HG02588 (cell line): Measurements from ENCODE around the gene RPL18.
"Not testable (repeated sequence)": the region's sequence is repeated elsewhere in the genome, so short reads cannot be mapped to it uniquely, and the experiment has no call there.

ENCODE experiments used
- ATAC-seq: cut with Tn5 transposase; IDR thresholded peaks from one replicate; pipeline ENCODE4 v1.9.1; 2021; ENCODE audit warnings: mild to moderate bottlenecking, moderate library complexity; ENCODE audit not compliant: unreplicated experiment

RPL18 gene

DNA sequence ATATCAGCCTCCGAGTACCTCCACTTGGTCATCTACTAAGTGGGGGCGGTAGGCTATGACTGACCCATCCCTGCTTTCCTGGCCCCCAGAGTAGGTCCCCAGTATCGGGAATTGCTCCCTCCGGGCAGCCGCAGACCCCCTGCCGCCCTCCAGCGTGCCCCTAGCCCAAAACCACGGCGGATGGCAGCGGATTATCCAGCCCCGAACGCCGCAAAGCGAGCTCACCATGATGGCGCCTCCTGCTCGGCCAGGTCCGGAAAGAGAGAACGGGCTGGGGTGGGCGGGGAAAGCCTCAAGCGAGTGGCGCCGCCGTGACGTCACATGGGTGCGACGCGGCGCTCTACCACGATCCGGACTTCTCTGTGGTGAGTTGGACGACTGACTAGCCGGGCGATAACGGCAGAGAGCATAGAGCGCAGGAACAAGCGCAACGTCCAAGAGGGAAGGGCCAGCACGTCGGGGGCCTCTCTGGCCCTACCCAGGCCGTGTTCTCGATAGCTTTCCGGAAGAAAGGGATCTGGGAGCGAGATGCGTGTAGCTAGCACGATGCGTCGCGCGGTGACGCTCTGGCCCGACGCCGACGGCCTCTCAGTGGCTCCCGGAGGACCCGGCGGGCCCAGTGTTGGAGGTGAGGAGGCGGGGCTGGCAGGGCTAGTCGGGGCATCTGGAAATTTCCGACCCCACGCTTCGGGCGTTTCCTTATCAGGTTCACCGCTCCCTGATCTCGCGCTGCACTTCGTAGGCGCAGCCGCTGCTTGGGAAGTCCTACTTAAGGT lies at the start of gene RPL18, which contains the start of gene SPHK2:
Gene RPL18 (minus strand): TSS at position 263 of the 776 bp plus-strand sequence. CDS start 35 bp downstream, at position 228.
Gene SPHK2 (plus strand): TSS at position 591 of the 776 bp plus-strand sequence. CDS start 1,009 bp downstream, outside the sequence.
- peak; percentile 80 for ATAC-seq

DNA sequence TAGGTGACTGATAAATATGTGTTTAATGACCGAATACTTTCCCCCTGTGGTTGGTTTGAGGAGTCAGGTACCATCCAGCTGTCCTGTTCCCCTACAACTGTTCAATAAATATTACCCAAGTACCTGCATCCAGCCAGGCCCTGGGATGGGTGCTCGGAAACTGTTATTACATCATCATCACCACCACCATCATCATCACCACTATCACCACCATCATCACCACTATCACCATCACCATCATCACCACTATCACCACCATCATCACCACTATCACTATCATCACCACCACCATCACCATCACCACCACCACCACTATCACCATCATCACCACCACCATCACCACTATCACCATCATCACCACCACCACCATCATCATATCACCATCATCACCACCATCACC lies 49.8 kb upstream of the RPL18 start:
- ATAC-seq, result no peak

DNA sequence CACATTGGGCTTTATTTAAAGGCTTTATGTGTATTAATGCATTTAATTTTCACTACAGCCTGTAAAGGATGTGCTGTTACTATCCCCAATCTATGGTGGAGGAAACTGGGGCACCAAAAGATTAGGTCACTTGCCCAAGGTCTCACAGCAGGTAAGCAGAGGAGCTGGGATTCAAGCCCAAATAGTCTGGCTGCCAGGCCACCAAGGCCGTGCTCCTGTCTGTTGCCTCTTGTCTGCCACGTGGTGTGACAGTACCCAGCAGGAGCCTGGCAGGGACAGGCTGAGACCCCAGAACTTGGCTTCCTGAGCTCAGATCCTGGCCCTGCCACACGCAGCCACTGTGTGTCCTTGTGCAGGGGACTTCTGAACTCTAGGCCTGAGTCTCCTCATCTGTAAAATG lies 49.4 kb upstream of the RPL18 start:
- ATAC-seq, result no peak

DNA sequence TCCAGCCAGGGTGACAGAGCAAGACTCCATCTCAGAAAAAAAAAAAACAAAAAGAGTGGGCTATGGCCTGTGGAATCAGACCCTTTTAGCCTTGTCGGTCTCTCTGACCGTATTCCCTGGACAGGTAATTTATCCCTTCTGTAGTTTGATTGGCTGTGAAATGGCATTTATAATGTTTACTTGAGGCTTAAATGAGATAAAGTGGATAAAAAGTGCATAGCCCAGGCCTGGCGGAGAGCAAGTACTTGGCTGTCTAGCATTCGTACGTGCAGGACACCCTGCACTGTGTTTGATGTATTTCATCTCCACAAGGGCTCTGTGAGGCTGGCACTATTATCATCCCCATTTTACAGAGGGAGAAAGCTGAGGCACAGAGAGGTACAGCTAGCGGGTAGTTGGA lies 46.8 kb upstream of the RPL18 start:
- ATAC-seq, result no peak

DNA sequence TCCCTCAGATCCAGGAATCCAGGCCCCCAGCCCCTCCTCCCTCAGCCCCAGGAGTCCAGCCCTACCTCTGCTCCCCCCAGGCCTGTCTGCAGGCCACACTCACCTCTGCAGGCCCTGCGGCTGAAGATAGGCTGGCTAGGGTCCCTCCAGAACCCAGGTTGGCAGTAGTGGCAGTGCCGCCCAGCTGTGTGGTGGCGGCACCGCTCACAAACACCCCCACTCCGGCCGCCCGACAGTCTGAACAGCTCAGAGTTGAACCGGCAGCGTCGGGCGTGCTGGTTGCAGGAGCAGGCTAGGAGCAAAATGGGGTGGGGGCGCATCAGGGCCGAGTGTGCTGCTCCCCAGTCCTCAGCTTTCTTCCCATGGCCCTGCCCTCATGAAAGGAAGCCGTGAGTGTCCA lies 45.5 kb upstream of the RPL18 start:
- no peak for ATAC-seq

DNA sequence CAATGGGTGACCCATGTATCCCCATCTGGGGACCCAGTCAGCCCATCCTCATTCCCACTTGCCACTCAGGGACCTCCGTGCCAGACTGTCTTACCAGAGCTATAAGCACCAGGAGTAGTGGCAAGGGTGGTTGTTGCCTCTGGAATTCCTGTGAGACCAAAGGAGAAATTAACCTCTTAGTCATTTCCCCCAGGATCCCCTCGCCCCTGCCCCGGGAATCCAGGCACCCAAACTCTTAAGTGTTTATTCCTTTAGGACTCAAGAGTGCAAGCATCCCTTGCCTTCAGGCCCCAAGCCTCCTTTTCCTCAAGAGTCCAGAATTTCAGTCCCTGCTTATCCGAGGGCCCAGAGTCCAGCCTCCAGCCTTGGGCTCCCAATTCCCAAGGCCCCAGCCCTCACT lies 44.7 kb upstream of the RPL18 start:
- no peak for ATAC-seq

DNA sequence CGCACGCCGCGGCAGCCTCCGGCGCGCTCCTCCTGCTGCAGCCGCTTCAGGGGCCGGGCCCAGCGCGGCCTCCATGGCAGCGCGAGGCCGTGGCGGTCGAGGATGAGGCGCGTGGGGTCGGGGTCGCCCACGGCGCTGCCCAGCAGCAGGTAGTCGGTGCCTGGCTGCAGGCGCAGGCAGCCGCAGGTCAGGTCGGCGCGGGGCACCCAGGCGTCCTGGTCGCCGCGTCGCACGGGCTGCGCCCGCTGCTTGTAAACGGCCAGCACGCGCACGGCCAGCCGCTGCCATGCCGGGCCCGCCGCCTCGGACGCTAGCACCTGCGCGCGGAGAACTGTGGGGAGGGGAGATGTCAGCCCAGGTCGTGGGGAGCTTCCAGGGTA lies 42.7 kb upstream of the RPL18 start:
- no peak for ATAC-seq

DNA sequence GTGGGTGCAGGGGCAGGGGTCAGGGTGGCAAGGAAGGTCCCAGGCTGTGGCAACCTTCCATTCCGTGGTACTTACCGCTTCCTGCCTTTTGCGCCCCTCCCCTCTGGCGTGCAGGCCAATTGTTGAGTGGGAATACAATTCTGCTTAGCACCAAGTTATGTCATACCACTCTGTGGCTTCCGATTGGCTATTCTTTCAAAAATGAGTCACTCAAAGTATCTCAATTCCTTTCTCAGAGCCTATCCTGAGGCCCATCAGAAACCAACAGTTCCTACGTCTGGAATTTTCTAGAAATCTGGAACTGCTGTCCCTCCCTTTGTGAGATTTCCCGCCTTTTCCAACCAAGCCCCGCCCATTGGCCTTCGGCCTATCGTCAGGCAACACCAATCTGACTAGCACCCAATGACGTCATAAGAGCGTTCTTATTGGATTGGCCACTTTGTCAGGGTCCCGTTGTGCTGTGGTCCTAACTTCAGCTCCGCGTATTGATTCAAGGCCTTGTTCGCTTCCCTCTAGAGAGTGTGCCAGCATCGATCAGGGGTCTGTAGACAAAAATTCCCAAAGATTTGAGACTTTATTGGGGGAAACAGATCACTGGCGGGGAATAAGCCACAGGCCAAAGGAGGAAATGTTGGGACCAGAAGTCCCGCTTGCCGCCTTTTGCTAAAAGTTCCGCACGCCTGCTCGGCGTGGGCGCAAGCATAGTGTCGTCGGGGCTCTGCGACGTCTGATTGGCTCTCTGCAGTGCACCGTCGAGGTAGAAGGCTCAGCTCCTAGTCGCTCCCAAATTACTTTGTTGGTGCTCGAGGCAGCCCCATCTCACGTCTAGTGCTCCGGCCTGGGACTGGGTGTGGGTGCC lies 42.1 kb upstream of the RPL18 start:
- ATAC-seq, result peak; percentile 83

DNA sequence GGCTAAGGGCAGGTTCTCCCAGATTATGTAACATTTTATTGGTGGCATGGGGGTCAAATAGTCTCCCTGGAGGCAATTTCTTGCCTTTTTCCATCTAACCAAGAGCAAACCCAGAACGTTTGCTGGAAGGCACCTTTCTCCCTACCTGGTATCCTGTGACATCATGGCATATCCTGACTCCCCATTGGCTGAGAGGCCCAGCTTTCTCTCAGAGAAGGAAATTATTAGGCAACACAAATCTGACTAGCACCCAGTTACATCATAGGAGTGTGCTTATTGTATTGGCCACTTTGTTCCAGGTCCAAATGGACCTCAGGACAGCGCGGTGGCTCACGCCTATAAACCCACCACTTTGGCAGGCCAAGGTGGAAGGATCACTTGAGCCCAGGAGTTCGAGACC lies 40.8 kb upstream of the RPL18 start:
- ATAC-seq, result no peak

DNA sequence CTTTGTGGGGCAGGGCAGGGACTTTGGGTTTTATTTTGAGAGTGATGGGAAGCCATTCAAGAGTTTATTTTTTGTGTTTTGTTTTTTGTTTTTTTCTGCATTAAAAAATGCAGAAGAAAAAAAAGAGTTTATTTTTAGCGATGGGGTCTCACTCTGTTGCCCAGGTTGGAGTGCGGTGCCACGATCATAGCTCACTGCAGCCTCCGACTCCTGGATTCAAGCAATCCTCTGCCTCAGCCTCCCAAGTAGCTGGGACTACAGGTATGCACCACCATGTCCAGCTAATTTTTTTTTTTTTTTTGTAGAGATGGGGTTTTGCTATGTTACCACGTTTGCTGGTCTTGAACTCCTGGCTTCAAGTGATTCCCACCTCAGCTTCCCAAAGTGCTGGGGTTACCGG lies 39.5 kb upstream of the RPL18 start:
- ATAC-seq, result no peak

DNA sequence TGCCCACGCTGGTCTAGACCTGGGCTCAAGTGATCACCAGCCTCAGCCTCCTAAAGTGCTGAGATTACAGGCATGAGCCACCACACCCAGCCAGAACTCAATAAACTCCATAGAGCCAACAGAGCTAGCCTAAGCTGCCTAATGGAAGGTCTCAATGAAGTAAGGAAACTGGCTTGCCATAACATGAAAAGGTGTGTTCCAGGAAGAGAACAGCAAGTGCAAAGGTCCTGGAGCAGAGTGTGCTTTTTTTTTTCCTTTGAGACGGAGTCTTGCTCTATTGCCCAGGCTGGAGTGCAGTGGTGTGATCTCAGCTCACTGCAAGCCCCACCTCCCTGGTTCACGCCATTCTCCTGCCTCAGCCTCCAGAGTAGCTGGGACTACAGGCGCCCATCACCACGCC lies 38.9 kb upstream of the RPL18 start:
- not testable (repeated sequence) for ATAC-seq

DNA sequence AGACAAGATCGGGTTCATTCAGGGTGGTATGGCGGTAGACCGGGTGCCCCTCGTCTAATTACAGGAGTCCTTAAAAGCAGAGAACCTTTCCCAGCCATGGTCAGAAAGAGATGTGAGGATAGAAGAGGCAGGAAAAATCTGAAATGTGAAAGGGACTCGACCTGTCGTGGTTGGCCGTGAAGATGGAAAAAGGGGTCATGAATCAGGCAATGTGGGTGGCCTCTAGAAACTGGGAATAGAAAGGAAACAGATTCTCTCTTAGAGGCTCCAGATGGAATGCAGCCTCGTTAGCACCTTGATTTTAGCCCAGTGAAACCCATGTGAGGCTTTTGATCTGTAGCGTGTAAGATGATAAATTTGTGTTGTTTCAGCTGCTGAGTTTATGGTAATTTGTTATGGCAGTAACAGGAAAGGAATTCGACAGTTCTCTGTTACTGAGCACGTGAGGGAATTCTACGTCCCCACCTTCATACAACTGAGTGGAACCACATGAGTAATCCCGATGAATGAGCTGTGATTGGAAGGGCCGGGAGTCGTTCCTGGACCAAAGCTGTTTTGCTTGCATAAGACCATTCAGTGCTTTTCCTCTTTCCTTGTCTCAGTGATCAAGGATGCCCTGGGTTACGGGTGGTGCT lies 38.0 kb upstream of the RPL18 start:
- ATAC-seq, result no peak

DNA sequence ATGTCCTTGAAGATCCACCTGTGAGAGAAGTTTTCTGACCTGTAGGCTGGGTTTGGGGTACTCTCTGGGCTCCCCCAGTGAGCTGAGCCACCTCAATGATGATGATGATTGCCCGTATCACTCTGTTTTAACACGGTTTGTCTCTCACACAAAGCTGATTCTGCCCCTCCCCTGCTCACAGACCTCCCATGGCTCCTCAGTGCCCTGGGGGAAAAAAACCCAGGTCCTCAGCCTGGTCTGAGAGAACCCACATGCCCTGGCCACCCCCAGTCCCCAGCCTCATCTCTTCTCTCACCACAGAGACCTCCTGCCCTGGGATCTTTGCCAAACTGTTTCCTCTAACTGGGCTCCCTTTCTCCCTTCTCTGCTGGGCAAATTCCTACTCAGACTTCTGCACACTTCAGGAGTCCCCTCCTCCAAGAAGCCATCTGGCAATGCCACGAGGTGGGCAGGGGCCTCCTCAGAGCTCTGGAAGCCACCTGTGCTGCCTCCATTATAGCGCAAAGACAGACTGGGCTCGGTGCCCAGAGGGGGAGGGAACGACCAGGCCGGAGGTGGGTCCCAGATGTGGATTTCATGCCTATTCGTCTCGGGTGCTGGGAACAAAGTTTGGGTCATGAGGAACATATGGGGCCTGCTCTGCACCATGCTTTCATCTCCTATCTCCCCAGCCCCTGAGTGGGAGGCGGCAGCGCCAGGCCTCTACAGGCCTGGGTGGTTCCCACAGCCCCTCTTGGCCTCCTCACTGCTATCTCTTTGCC lies 35.5 kb upstream of the RPL18 start:
- no peak for ATAC-seq

DNA sequence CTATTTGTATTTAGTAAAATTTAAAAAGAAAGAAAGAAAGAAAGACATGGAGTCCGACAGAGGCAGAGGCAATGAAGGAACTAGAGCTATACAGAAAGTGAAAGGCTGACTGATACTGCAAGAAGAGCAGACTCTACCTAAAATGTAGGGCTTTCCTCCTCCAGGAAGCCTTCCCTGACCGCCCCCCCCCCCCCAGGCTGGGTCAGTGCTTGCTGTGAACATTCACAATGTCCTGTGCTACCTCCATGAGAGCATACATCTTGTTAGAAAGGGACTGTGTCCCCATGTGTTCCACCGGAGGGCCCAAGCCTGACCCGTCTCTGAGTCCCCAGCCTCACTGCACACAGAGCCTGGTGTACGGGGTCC lies 32.7 kb upstream of the RPL18 start:
- ATAC-seq, result no peak

DNA sequence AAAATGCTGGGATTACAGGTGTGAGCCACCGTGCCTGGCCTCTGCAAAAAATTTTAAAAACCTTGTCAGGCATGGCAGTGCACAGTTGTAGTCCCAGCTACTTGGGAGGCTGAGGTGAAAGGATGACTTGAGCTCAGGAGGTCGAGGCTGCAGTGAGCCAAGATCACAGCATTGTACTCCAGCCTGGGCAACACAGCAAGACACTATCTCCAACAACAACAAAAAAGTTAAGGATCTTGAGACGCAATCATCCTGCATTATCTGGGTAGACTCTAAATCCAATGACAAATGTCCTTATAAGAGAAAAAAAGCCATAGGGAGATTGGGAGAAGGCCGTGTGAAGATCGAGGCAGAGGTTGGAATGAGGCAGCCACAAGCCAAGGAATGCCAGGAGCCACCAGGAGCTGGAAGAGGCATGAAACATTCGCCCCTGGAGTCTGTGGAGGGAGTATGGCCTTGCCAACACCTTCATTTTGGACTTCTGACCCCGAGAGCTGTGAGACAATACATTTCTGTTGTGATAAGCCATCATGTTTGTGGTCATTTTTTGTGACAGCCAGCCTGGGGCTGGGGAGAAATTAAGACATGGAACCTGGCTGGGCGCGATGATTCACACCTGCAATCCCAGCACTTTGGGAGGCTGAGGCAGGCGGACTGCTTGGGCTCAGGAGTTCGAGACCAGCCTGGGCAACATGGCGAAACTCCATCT lies 32.1 kb upstream of the RPL18 start:
- no peak for ATAC-seq

DNA sequence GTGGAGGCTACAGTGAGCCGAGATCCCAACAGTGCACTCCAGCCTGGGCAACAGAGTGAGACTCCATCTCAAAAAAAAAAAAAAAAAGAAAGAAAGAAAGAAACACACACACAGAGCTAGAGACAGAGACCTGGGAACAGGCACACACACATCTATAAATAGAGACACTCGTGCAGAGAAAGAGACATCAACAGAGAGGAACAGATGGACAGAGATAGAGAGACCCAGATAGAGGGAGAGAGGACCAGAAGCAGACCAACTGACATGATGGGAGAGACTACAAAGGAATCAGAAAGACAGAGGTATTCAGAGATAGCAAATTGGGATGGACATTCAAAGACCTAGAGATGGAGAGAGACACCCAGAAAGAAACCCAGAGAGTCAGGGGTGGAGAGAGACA lies 29.2 kb upstream of the RPL18 start:
- ATAC-seq, result no peak

DNA sequence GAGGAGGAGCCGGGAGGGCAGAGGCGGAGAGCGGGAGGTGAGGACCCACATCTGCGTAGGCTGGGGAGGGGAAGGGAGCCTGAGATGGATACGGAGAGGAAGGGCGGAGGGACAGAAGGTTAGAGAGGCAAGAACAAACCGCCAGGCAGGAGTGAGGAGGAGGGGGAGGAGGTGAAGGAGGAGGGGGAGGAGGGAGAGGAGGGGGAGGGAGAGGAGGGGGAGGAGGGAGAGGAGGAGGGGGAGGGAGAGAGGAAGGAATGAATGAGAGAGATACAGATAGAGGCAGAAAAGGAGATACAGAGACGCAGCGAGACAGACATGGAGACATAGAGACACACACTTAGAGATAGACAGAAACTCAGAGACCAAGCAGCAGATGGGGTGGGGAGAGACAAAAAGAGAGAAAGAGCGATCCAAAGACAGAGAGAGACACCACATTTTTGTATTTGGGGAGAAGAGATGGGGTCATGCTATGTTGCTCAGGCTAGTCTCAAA lies 27.8 kb upstream of the RPL18 start:
- ATAC-seq, result no peak

DNA sequence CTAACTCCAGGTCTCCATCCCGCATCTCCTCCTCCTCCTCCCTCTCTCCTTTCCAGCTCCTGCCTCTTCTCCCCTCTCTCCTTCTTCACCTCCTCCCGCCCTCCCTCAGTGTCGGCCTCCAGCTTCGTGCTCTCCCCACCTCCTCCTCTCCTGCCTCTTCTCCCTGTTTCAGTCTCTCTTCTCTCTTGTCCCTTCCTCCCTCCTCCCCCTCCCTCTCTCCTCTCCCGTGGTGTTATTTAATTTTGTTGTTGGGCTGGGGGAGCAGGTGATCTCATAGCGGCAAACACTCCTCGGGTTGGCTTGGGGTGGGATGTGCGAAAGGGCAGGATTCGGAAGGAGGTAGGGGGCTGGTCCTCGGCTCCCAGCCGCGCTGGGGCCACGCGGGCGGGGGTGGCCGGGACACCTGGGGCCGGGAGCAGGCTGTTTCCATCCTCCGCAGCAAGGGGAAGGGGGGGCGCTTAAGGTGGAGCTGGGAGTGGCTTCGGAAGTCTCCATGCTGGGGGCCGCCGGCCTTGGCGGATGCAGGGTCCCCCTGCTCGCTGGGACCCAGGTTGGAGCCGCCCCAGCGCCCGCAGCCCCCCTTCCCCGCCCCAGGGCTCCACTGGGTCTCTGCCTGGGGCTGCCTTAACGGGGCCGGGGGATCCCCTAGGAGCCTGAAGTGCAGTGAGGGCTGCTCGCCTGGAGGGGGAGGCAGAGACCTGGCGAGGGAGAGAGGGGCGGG lies 27.2 kb upstream of the RPL18 start, which contains the start of gene CA11:
Gene CA11 (minus strand): TSS at position 187 of the 721 bp plus-strand sequence. CDS start 555 bp downstream, outside the sequence.
- ATAC-seq, result peak; percentile 69

DNA sequence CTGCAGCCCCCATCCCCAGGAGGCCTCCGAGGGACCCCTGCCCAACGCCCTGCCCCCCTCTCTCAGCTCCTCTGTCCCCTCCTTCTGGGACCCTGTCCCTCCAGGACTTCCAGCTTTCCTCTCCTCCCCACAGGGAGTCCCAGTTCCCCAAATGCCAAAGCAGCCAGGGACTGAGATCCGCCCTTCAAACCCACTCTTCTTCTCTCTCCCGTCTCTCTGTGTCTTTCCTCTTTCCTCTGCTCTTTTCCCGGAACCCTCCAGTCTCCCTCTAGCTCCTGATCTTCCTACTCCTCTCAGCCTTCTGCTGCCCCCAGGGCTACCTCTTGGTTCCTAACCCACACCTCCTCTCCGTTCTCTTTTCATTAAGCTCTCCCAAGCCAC lies 26.6 kb upstream of the RPL18 start:
- no peak for ATAC-seq
